ENCODE results near the gene WWP2.

GRCh38 chr16:69924041-69924775 is 162.1 kb downstream of the WWP2 start:
- no peak for TF ChIP-seq POLR2A (IDR thresholded peaks at IDR 0.05)
- TF ChIP-seq CTCF (IDR thresholded peaks at IDR 0.05): no peak
